GM21717 (cell line): ENCODE results near the gene PTTG1IP.
"Not testable (repeated sequence)": the region's sequence is repeated elsewhere in the genome, so short reads cannot be mapped to it uniquely, and the experiment has no call there.

ENCODE experiments used
- ATAC-seq: cut with Tn5 transposase; IDR thresholded peaks from one replicate; pipeline ENCODE4 v1.9.1; 2021; ENCODE audit warnings: mild to moderate bottlenecking, moderate library complexity; ENCODE audit not compliant: unreplicated experiment

The PTTG1IP gene

DNA sequence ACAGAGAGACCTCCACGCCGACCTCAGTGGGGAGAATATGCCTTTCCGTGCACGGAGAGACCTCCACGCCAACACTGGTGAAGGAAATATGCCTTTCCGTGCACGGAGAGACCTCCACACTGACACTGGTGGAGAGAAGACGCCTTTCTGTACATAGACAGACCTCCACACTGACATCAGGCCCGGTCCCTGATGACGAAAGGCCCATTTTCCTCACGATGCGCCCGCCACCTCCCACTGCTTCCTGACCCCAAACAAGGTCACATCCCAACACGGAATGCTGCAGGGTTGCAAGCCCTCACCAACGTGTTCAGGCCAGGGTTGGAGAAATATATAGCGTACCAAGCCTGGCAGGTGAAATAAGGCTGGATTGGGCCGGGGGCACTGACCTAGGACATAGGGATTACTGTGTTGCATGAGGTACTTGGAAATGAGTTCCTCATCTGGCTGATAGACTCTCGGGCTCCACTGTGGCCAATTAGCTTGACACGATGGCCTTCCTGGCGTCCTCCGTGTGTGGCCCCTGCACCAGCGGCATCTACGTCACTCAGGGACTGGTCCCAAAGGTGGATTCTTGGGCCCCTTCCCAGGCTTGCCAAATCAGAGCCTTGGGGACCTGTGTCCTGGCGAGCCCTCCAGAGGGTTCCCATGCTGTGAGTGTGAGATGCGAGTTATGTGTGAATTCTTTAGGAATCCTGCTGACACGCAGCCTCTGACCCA is 39.1 kb downstream of the PTTG1IP start:
- no peak for ATAC-seq

DNA sequence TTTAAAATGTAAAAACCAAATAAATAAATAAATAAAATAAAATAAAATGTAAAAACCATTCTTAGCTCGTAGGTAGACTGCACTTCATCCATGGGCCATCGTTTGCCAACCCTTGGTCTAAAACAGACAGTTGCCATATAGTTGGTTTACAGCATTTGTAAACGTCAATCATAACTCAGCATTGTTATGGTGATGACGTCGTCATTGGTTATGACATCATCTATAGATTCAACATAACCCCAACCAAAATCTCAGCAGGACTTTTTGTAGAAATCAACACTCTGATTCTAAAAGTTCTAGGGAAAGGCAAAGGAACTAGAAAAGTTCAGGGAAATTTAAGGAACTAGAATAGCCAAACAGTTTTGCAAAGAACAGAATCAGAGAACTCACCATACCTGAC is 39.8 kb downstream of the PTTG1IP start:
- ATAC-seq = no peak

DNA sequence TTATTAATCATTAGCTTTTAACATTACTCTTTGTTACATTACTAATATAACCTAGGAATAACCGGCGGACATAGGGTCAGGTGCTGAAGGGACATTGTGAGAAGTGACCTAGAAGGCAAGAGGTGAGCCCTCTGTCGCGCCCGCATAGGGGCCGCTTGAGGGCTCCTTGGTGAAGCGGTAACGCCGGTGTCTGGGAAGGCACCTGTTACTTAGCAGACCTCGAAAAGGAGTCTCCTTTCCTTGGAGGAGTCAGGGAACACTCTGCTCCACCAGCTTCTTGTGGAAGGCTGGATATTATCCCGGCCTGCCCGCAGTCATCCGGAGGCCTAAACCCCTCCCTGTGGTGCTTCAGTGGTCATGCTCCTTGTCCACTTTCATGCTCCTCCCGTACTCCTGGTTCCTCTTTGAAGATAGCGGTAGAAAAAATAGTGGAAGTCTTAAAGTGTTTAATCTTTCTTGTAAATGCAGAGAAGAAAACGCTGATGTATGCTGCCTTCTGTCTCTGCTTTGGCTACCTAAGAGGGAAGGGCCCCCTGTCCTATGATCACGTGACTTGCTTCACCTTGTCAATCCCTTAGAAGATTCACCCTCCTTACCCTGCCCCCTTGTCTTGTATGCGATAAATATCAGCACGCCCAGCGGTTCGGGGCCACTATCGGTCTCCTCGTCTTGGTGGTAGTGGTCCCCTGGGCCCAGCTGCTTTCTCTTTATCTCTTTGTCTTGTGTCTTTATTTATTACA is 40.8 kb downstream of the PTTG1IP start:
- ATAC-seq = not testable (repeated sequence)

DNA sequence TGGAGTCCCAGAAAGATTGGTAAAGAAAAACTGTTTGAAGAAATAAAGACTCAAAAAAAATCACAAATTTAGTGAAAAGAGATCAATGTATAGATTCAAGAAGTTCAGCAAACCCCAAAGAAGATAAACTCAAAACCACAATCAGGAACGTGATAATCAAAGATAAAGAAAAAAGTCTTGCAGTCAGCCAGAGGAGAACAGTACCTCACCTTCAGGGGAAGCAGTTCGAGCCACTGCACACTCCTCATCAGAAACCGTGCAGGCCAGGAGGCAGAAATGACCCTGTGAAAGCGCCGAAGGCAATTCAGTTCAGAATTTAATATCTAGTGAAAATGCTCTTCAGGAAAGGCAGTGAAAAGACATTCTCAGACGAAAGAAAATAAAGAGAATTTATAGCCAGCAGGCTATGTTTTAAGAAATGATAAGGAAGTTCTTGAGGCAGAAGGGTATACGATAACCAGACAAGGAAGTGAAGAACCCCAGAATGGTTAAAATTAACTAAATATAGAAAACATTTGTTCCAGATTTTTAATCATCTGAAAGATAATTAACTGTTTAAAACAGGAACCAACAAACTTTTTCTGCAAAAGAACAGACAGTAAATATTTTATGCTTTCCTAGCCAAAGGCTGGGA is 42.1 kb downstream of the PTTG1IP start:
- no peak for ATAC-seq

DNA sequence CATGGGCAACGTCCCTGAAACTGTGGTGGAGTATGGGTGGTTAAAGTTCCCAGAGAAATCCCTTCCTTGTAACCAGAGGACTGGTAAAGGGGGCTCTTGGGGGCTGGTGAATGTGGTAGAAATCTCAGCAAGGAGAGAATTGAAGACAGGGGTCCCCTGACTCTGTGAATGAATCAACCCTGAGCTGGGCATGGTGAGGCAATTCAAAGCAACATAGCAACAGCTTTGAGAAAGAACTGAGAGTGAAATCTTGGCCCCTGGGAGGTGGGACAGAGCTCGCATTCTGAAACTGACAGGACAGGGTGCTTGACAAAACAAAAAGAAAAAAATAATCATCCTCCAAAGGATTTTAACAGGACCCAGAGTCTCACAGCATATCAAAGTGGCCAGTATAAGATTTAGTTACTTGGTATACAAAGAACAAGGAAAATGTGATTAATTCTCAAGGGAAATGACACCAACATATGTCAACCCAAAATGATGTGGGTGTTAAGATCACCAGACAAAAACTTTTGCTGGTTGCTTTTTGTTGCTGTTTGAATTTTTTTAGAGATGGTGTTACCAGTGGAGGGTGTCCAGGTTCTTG is 43.9 kb downstream of the PTTG1IP start:
- ATAC-seq = no peak

DNA sequence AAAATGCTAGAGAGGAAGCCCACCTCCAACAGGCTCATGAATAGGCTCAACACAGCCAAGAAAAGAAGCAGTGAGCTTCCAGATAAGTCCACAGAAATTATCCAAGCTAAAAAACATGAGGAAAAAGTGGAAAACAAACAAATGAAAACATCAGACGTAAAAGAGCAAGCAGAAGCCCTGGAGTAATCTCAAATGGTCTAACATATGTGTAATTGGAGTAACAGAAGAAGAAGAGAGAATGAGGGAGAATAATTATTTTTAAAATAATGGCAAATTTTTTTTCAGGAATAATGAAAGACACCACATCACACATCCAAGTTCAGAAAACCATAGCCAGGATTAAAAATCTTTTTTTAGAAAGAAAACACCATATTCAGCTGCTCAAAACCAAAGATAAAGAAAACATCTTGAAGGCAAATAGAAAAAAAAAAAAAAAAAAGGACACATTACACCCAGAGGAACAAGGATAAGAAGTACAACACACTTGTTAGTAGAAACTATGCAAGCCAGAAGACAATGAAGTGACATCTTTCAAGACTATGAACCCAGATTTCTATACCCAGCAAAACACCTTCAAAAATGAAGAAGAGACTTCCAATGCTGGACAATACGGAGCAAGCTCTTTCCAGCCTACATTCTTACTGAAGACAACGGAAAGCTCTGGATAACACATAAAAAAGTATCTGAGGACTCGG is 45.0 kb downstream of the PTTG1IP start:
- ATAC-seq = no peak

DNA sequence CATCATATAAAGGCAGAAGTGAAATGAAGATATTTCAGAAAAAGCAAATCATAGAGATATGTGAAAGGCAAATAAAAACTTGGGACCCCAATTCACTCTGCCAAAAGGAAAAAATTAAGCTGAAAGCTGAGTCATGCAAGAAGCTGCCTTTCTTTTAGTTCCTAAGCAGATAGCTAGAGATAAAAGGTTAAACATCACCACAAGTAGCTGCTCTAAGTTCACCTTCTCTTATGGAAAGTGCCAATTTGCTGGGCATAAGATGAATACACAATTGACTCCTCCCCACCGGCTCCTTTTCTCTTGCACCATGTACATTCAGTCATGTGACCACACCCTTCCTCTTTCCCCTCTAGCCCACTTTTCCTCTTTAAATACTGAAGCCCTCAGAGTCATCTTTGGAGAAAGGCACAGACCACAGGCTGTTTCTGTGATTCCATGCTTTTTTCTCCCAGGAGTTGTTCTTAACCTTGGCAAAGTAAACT is 50.3 kb downstream of the PTTG1IP start:
- no peak for ATAC-seq

DNA sequence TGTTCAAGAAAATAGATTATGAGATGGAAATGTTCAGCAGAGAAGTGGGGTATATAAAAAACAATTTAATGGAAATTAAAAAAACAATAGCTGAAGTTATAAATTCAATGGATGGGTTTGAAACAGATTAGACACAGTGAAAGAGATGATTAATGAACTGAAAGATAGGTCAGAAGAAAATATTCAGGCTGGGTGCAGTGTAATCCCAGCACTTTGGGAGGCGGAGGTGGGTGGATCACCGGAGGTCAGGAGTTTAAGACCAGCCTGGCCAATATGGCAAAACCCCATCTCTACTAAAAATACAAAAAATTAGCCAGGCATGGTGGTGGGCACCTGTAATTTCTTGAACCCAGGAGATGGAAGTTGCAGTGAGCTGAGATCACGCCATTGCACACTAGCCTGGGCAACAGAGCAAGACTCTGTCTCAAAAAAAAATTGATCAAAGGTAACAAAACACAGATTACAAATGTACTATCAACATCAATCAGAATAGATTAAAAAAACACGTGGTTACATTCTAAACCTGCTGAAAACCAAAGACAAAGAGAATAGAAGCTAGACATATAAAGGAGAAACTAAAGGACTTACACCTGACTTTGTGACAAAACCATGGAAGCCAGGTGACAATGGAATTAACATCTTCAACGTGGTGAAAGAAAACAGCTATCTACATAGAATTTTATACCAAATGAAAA is 50.9 kb downstream of the PTTG1IP start:
- ATAC-seq = no peak

DNA sequence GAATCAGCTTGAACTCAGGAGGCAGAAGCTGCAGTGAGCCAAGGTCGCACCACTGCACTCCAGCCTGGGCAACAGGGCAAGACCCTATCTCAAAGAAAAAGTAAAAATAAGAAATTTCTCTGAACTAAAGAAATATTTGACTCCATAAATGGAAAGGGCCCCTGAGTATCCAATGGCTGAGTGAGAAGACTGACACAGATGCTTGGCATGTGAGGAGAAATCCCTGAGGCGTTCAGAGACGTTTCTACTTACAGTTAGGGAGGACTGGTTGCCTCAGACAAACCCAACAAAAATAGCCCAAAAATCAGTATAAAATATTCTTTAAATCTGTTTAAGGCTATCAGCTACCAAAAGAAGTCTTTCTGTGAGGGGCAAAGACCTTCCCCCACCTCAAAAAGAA is 52.6 kb downstream of the PTTG1IP start:
- no peak for ATAC-seq

DNA sequence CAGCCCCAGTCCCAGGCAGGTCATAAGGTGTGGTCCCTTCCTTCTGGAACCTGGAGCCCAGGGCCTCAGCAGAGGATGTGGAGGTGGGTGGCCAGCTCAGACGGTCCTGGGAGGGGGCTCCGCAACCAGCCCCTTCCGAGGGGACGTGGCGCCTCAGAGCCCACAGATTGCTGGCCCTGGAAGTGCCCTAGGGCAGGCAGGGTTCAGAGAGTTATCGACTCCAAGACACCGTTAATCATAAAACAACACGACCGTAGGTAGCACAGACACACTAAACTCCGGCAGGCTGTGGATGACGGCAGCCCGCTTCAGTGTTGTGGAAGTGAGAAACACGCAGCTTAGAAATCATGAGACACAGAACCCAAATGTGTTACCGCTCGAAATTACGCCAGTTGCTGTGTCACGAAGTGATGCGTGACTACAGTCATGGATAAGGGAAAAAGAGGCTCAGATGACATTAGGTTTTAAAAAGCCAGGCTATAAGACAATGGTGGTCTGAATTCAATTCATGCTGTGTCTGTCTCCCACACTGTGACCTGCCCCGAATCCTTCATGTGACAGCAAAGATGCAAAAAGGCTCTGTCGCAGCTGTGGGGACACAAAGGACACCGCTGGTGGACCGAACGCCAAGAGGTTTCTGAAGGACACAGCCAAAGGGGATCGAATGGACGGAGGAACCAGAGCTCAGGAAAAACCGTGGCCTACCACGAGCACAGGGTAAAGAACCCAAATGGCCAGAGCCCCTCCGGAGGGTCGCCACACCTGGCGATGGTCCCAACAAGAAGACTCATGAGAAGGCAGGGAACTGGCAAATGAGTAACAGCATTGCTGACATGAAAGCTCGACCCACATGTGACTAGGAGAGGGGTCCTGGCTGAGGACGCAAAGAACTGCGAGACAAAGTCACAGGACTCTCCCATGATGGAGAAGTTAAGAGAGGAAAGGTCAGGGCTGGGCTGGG is 53.9 kb downstream of the PTTG1IP start:
- ATAC-seq = no peak

DNA sequence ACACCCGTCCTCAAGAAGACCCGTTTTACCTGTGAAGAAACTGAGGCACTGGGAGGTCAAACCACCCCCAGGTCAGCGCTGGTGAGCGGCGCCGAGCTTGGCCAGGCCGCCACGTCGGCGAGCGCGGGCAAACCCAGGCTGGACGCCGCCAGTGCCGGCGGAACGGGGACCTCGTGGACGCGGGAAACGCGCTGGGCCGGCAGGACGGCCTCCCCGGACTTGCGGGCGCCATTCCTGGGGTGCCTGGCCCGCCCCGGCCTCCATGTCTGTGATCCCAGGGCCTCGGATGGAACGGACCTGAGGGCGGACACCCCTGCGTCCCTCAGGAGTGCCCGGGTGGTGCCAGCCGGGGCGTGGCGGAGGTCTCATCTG is 54.9 kb downstream of the PTTG1IP start:
- no peak for ATAC-seq

DNA sequence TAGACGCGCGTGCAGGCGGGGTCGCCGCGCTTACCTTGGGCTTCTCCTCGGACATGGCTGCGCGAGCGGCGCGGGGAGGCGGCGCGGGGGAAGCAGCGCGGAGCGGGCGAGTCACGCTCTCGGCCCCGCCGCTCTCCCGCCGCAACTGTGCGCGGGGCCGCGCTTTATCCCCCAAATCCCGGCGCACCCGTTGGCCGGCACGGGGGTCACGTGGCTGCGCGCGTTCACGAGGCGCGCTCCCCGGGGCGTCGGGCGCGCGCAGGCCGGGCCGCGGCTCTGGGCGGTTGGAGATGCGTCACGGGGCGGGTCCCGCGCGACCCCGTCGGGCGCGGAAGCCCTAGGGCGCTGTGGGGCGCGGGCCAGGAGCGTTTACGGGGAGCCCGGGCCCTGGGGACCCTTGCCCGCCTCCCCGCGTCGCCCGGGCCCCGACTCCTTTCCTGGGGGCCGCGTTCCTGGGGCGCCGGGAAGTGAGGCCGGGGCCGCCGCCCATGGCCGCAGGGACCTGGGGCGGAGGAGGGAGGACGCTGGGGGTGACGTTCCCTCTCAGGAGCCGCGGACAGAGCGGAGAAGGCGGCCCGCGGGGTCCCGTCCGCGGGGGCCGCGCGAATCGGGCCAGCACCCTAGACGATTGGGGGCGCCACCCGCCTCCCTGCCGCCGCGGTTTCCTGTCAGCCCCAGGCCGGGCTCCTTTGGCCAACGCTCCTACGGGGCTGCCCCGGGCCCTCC is 55.4 kb downstream of the PTTG1IP start, which contains the start of gene SUMO3:
Gene SUMO3 (minus strand): TSS at position 149 of the 726 bp plus-strand sequence. CDS start 94 bp downstream, at position 55.
- peak; percentile 49 for ATAC-seq

DNA sequence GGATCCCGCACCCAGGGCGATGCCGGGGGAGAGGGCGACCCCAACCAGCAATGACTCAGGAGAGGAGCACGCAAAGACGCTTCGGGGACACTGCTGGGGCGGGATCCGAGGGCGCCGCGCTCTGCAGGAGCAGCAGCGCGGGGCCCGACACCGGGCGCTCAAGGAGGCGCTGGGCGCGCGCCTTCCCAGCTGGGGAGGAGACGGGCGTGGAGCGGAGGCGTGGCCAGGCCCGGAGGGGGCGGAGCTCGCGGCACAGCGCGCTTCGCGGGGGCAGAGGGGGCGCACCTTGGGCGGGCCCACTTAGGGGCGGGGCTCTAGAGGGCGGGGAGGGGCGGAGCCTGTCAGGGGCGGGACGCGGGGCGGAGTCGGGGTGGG is 56.0 kb downstream of the PTTG1IP start:
- peak; percentile 45 for ATAC-seq

DNA sequence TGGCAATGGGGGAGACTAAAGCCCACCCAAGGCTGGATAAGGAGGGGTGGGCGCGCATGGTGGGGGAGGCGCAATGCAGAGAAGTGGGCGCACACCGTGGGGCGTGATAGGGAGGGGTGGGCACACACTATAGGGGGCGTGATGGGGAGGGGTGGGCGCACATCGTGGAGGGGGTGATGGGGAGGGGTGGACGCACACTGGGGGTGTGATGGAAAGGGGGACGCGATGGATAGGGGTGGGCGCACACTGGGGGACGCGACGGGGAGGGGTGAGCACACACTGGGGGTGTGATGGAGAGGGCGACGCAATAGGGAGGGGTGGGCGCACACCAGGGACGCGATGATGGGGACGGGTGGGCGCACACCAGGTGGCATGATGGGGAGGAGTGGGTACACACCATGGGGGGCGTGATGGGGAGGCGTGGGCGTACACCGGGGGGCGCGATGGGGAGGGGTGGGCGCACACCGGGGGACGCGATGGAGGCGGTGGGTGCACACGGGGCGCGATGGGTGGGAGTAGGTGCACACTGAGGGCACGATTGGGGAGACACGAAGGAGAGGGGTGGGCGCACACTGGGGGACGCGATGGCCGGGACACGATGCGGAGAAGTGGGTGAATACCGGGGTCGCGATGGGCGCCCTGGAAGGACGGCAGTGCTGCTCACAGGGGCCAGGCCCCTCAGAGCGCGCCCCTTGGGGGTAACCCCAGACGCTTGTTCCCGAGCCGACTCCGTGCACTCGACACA is 56.6 kb downstream of the PTTG1IP start:
- no peak for ATAC-seq

DNA sequence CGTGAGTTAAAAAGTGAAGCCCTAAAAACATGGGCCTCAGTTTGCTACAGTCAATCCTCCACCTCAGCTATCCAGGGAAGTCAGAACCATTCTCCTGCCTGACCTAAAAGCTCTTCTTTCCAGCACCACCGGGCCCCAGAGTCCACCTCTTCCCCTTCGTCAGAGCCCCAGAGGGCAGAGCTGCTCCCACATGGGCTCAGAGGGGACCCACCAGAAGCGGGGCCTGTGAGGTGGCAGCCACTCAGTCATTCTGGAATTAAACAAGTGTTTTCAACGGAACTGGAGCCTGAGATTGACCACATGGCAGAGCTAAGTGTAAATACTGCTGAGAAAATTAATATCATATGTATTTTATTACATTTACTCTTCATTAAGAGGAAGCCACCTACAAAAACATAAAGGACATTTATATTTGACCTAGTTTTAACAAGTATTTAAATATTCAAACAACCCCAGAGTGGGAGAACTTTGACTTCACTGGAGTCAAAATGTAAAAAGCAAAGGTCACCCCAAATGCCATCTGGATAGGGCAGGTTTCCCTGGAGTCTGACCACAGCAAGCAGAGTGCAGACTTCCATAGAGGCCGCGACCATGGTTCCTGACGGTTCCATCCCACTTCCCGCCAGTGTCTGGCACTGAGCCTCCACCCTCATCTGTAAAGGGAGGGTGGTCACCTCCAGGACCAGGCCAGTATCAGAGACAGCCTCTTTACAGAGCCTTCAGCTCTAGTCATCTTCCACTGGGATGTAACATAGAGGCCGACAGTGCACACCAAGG is 57.5 kb downstream of the PTTG1IP start:
- no peak for ATAC-seq

DNA sequence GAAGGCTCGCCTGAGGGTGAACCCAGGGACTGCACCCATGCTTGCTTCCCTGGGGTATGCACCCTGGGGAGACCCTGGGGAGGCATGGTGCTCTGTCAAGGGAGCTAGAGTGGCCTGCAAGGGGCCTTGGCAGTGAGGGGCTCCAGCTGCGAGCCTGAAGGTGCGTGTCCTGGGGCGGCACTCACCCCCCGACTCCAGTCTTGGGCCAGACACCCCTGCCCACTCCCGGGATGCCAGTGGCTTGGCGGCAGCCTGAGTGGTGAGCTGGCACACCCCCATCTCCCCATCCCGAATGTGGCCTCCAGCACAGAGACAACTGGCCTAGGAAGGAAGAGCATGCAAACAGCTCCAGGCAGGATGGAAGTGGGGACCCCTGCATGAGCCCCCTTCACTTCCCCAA is 58.3 kb downstream of the PTTG1IP start:
- no peak for ATAC-seq

DNA sequence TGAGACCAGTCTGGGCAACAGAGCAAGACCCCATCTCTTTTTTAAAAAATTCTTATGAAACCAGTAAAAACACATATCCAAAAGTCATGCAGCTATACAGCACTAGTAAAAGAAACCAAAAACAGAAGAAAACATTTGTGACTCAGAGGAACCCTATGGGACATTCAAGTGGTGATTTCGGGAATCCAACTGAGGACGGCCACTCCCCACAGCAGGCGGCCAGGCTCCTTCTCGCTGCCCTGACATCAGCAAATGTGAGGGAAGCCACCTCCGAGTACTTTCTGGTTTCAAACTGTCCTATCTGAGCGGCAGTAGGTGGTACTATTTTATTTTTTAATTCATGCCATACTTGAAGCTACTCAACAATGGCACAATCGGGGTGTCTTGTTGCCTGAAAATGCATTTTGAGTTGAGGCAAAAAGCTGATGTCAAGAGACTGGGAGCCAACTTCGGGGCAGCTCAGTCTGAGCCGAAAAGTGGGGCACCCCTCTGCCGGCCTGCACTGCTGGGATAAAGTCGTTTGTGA is 58.9 kb downstream of the PTTG1IP start:
- no peak for ATAC-seq
